ENCODE measurements around the gene ANKFN1. TPM values are rescaled to one million over a fixed set of nuclear protein-coding genes. Genes with fewer than 3 reads are reported as not detected.

The ANKFN1 gene
- polyA plus RNA-seq, 1 donor = 0.24 TPM

GRCh38 chr17:56432443-56432842 is 279.2 kb downstream of the ANKFN1 start:
- Histone ChIP-seq H3K9me3 (ENCODE audit: control insufficient read depth, low read depth, low read length) (no peaks in the 10 kb centered on the region), H3K4me3 (ENCODE audit: low read length) (no peak overlapping the region), H3K4me1 (ENCODE audit: control insufficient read depth, insufficient read depth, low read length) (no peaks in the 10 kb centered on the region), H3K36me3 (ENCODE audit: control insufficient read depth, insufficient read depth, low read length) (no peaks in the 10 kb centered on the region), H3K27me3 (ENCODE audit: control insufficient read depth, insufficient read depth, low read length) (no peaks in the 10 kb centered on the region), H3K27ac (ENCODE audit: low read length) (no peak overlapping the region)
- DNase-seq = no peak
- WGBS (ENCODE audit: insufficient coverage, low lambda C conversion rate) = no CpG with 5 or more reads among the region's 4 CpGs

GRCh38 chr17:56434610-56435009 is 281.3 kb downstream of the ANKFN1 start:
- WGBS (ENCODE audit: insufficient coverage, low lambda C conversion rate) = no CpG with 5 or more reads among the region's 10 CpGs
- Histone ChIP-seq H3K27ac (ENCODE audit: low read length) (no peak overlapping the region), H3K27me3 (ENCODE audit: control insufficient read depth, insufficient read depth, low read length) (no peaks in the 10 kb centered on the region), H3K4me1 (ENCODE audit: control insufficient read depth, insufficient read depth, low read length) (no peaks in the 10 kb centered on the region), H3K4me3 (ENCODE audit: low read length) (no peak overlapping the region), H3K36me3 (ENCODE audit: control insufficient read depth, insufficient read depth, low read length) (no peaks in the 10 kb centered on the region), H3K9me3 (ENCODE audit: control insufficient read depth, low read depth, low read length) (no peaks in the 10 kb centered on the region)
- no peak for DNase-seq

GRCh38 chr17:56436142-56436541 is 282.9 kb downstream of the ANKFN1 start:
- no peaks in the 10 kb centered on the region for H3K4me1 ChIP-seq (ENCODE audit: control insufficient read depth, insufficient read depth, low read length)
- no peaks in the 10 kb centered on the region for H3K9me3 ChIP-seq (ENCODE audit: control insufficient read depth, low read depth, low read length)
- H3K4me3 ChIP-seq (ENCODE audit: low read length) = no peak overlapping the region
- DNase-seq = no peak
- H3K27me3 ChIP-seq (ENCODE audit: control insufficient read depth, insufficient read depth, low read length) = no peaks in the 10 kb centered on the region
- 79% methylated on average over 2 of the region's 4 CpGs for WGBS (ENCODE audit: insufficient coverage, low lambda C conversion rate)
- H3K36me3 ChIP-seq (ENCODE audit: control insufficient read depth, insufficient read depth, low read length) = no peaks in the 10 kb centered on the region
- no peak overlapping the region for H3K27ac ChIP-seq (ENCODE audit: low read length)

GRCh38 chr17:56440419-56440818 is 287.1 kb downstream of the ANKFN1 start:
- Histone ChIP-seq H3K9me3 (ENCODE audit: control insufficient read depth, low read depth, low read length) (no peaks in the 10 kb centered on the region), H3K4me1 (ENCODE audit: control insufficient read depth, insufficient read depth, low read length) (no peaks in the 10 kb centered on the region), H3K27me3 (ENCODE audit: control insufficient read depth, insufficient read depth, low read length) (no peaks in the 10 kb centered on the region), H3K4me3 (ENCODE audit: low read length) (no peak overlapping the region), H3K36me3 (ENCODE audit: control insufficient read depth, insufficient read depth, low read length) (no peaks in the 10 kb centered on the region), H3K27ac (ENCODE audit: low read length) (no peak overlapping the region)
- no CpG with 5 or more reads among the region's 2 CpGs for WGBS (ENCODE audit: insufficient coverage, low lambda C conversion rate)
- no peak for DNase-seq

- Histone ChIP-seq H3K4me3 (ENCODE audit: low read length) (no peak overlapping the region), H3K36me3 (ENCODE audit: control insufficient read depth, insufficient read depth, low read length) (no peaks in the 10 kb centered on the region), H3K9me3 (ENCODE audit: control insufficient read depth, low read depth, low read length) (no peaks in the 10 kb centered on the region), H3K27ac (ENCODE audit: low read length) (no peak overlapping the region), H3K27me3 (ENCODE audit: control insufficient read depth, insufficient read depth, low read length) (no peaks in the 10 kb centered on the region), H3K4me1 (ENCODE audit: control insufficient read depth, insufficient read depth, low read length) (no peaks in the 10 kb centered on the region)
- WGBS (ENCODE audit: insufficient coverage, low lambda C conversion rate) = no CpG with 5 or more reads among the region's 3 CpGs
- DNase-seq = no peak
These were observed 288.0 kb downstream of the ANKFN1 start for GRCh38 chr17:56441308-56441707.

- H3K27me3 ChIP-seq (ENCODE audit: control insufficient read depth, insufficient read depth, low read length) = no peaks in the 10 kb centered on the region
- H3K4me3 ChIP-seq (ENCODE audit: low read length) = no peak overlapping the region
- no peaks in the 10 kb centered on the region for H3K4me1 ChIP-seq (ENCODE audit: control insufficient read depth, insufficient read depth, low read length)
- 80% methylated on average over 2 of the region's 9 CpGs for WGBS (ENCODE audit: insufficient coverage, low lambda C conversion rate)
- H3K9me3 ChIP-seq (ENCODE audit: control insufficient read depth, low read depth, low read length) = no peaks in the 10 kb centered on the region
- DNase-seq = no peak
- no peaks in the 10 kb centered on the region for H3K36me3 ChIP-seq (ENCODE audit: control insufficient read depth, insufficient read depth, low read length)
- H3K27ac ChIP-seq (ENCODE audit: low read length) = no peak overlapping the region
These were observed 292.6 kb downstream of the ANKFN1 start for GRCh38 chr17:56445692-56446411.

GRCh38 chr17:56447171-56447570 is 293.9 kb downstream of the ANKFN1 start:
- no CpG with 5 or more reads among the region's 1 CpG for WGBS (ENCODE audit: insufficient coverage, low lambda C conversion rate)
- Histone ChIP-seq H3K27me3 (ENCODE audit: control insufficient read depth, insufficient read depth, low read length) (no peaks in the 10 kb centered on the region), H3K4me1 (ENCODE audit: control insufficient read depth, insufficient read depth, low read length) (no peaks in the 10 kb centered on the region), H3K27ac (ENCODE audit: low read length) (no peak overlapping the region), H3K9me3 (ENCODE audit: control insufficient read depth, low read depth, low read length) (no peaks in the 10 kb centered on the region), H3K4me3 (ENCODE audit: low read length) (no peak overlapping the region), H3K36me3 (ENCODE audit: control insufficient read depth, insufficient read depth, low read length) (no peaks in the 10 kb centered on the region)
- no peak for DNase-seq

- 83% methylated on average over 2 of the region's 2 CpGs for WGBS (ENCODE audit: insufficient coverage, low lambda C conversion rate)
These were observed 295.1 kb downstream of the ANKFN1 start for GRCh38 chr17:56448371-56448770.

GRCh38 chr17:56449176-56449575 is 295.9 kb downstream of the ANKFN1 start:
- Histone ChIP-seq H3K27me3 (ENCODE audit: control insufficient read depth, insufficient read depth, low read length) (no peaks in the 10 kb centered on the region), H3K4me3 (ENCODE audit: low read length) (no peak overlapping the region), H3K36me3 (ENCODE audit: control insufficient read depth, insufficient read depth, low read length) (no peaks in the 10 kb centered on the region), H3K9me3 (ENCODE audit: control insufficient read depth, low read depth, low read length) (no peaks in the 10 kb centered on the region), H3K4me1 (ENCODE audit: control insufficient read depth, insufficient read depth, low read length) (no peaks in the 10 kb centered on the region), H3K27ac (ENCODE audit: low read length) (no peak overlapping the region)
- DNase-seq = no peak
- no CpG with 5 or more reads among the region's 8 CpGs for WGBS (ENCODE audit: insufficient coverage, low lambda C conversion rate)

More at GRCh38 chr17:56448371-56448770, 295.1 kb downstream of the ANKFN1 start:
- DNase-seq = no peak
- no peaks in the 10 kb centered on the region for H3K27me3 ChIP-seq (ENCODE audit: control insufficient read depth, insufficient read depth, low read length)
- H3K4me1 ChIP-seq (ENCODE audit: control insufficient read depth, insufficient read depth, low read length) = no peaks in the 10 kb centered on the region
- H3K9me3 ChIP-seq (ENCODE audit: control insufficient read depth, low read depth, low read length) = no peaks in the 10 kb centered on the region
- H3K4me3 ChIP-seq (ENCODE audit: low read length) = no peak overlapping the region
- no peaks in the 10 kb centered on the region for H3K36me3 ChIP-seq (ENCODE audit: control insufficient read depth, insufficient read depth, low read length)
- no peak overlapping the region for H3K27ac ChIP-seq (ENCODE audit: low read length)

- Histone ChIP-seq H3K27ac (ENCODE audit: low read length) (no peak overlapping the region), H3K27me3 (ENCODE audit: control insufficient read depth, insufficient read depth, low read length) (no peaks in the 10 kb centered on the region), H3K36me3 (ENCODE audit: control insufficient read depth, insufficient read depth, low read length) (no peaks in the 10 kb centered on the region), H3K9me3 (ENCODE audit: control insufficient read depth, low read depth, low read length) (no peaks in the 10 kb centered on the region), H3K4me3 (ENCODE audit: low read length) (no peak overlapping the region), H3K4me1 (ENCODE audit: control insufficient read depth, insufficient read depth, low read length) (no peaks in the 10 kb centered on the region)
- no CpG with 5 or more reads among the region's 1 CpG for WGBS (ENCODE audit: insufficient coverage, low lambda C conversion rate)
- DNase-seq = no peak
These were observed 298.4 kb downstream of the ANKFN1 start for GRCh38 chr17:56451629-56452028.

- Histone ChIP-seq H3K27ac (ENCODE audit: low read length) (no peak overlapping the region), H3K36me3 (ENCODE audit: control insufficient read depth, insufficient read depth, low read length) (no peaks in the 10 kb centered on the region), H3K27me3 (ENCODE audit: control insufficient read depth, insufficient read depth, low read length) (no peaks in the 10 kb centered on the region), H3K4me3 (ENCODE audit: low read length) (no peak overlapping the region), H3K4me1 (ENCODE audit: control insufficient read depth, insufficient read depth, low read length) (no peaks in the 10 kb centered on the region), H3K9me3 (ENCODE audit: control insufficient read depth, low read depth, low read length) (no peaks in the 10 kb centered on the region)
- no peak for DNase-seq
- no CpG with 5 or more reads among the region's 1 CpG for WGBS (ENCODE audit: insufficient coverage, low lambda C conversion rate)
These were observed 299.2 kb downstream of the ANKFN1 start for GRCh38 chr17:56452461-56452860.

All from large intestine (tissue), 3 donors.